Measurements from ENCODE around the gene PTTG1IP. TPM values are rescaled to one million over a fixed set of nuclear protein-coding genes. Genes with fewer than 3 reads are reported as not detected.

PTTG1IP gene
- total RNA-seq, 4 donors from 2014 or later: 175 to 328 (median 234) TPM

DNA sequence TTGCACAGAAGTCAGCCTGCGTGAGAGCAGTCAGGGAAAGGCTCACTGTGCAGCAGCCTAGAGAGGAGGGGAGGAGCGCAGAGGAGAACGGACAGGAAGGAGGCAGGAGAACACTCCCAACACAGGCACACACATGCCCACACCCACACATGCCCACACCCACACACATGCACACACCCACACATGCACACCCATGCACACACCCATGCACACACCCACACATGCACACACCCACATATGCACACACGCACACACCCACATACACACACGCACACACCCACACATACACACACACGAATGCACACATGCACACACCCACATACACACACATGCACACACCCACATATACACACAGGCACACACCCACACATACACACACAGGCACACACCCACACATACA lies 62.7 kb downstream of the PTTG1IP start:
- H3K4me1 ChIP-seq: peaks cover 0 to 27% (median 4%) of the 10 kb centered on the region in 4 donors
- no peak for TF ChIP-seq EP300 (IDR thresholded peaks at IDR 0.05)
- TF ChIP-seq, protein P1, sequence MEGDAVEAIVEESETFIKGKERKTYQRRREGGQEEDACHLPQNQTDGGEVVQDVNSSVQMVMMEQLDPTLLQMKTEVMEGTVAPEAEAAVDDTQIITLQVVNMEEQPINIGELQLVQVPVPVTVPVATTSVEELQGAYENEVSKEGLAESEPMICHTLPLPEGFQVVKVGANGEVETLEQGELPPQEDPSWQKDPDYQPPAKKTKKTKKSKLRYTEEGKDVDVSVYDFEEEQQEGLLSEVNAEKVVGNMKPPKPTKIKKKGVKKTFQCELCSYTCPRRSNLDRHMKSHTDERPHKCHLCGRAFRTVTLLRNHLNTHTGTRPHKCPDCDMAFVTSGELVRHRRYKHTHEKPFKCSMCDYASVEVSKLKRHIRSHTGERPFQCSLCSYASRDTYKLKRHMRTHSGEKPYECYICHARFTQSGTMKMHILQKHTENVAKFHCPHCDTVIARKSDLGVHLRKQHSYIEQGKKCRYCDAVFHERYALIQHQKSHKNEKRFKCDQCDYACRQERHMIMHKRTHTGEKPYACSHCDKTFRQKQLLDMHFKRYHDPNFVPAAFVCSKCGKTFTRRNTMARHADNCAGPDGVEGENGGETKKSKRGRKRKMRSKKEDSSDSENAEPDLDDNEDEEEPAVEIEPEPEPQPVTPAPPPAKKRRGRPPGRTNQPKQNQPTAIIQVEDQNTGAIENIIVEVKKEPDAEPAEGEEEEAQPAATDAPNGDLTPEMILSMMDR (IDR thresholded peaks at IDR 0.05): no peak
- no peak overlapping the region for H3K4me3 ChIP-seq
- WGBS, 2 donors: 82 to 86% methylated on average over 5 to 6 of the region's 6 CpGs
- H3K27me3 ChIP-seq: no peaks in the 10 kb centered on the region
- no peak overlapping the region for H3K27ac ChIP-seq
- DNase-seq (ENCODE audit: low spot score in 2 of 2): no peak
- H3K9me3 ChIP-seq: no peaks in the 10 kb centered on the region
- H3K36me3 ChIP-seq: peaks cover 0 to 80% (median 7%) of the 10 kb centered on the region in 3 donors

DNA sequence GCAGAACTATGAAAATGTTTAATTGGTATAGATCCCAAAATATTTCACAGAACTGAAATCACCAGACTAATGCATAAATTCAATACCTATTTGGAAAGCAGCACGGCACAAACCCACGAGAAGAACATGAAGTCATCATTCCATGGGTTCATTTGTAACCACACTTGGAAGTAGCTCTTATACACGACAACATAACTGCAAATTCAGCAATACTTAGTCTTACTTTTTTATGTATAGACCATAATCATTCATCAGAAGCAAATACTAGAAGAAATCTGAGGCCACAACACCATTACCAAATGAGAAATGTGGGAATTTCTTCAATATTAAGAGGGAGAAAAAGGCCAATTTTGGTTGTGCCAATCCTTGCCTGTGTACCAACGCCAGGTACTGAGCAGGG lies 67.6 kb downstream of the PTTG1IP start:
- no peak for DNase-seq (ENCODE audit: low spot score in 2 of 2)
- TF ChIP-seq EP300 (IDR thresholded peaks at IDR 0.05) (no peak), POLR2A (IDR thresholded peaks at IDR 0.05) (no peak)
- TF ChIP-seq, protein P1 (IDR thresholded peaks at IDR 0.05): no peak
- WGBS, 2 donors: 80 to 90% methylated on average over 4 of the region's 4 CpGs
- peaks cover 0 to 75% (median 7%) of the 10 kb centered on the region in 3 donors for H3K36me3 ChIP-seq
- H3K4me3 ChIP-seq: no peak overlapping the region
- H3K27me3 ChIP-seq: no peaks in the 10 kb centered on the region
- H3K4me1 ChIP-seq: peaks cover under 1 to 17% (median 9%) of the 10 kb centered on the region in 4 donors
- H3K27ac ChIP-seq: no peak overlapping the region
- H3K9me3 ChIP-seq: no peaks in the 10 kb centered on the region

DNA sequence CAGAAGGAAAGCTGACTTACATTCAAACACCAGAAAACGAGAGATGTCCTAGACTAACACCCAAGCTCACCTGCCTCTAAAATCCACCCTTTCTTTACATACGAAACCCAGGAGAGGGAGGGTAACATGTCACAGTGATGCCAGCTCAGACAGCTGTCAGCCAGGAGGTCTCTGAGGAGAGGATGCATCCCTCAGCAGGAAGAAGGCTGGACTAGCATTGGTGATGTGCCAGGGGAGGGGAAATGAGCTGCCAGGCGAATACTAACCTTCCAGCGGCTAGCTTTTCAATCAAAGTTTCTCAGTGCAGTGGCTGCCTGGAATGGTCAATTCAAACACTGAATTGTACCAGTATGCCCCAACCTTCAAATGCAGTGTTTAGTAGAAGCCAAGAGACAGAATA lies 68.3 kb downstream of the PTTG1IP start:
- 72 to 83% methylated on average over 4 of the region's 4 CpGs for WGBS, 2 donors
- Histone ChIP-seq H3K27me3 (no peaks in the 10 kb centered on the region), H3K4me1 (peaks cover 4 to 24% (median 16%) of the 10 kb centered on the region in 4 donors), H3K36me3 (peaks cover 0 to 69% (median 7%) of the 10 kb centered on the region in 3 donors), H3K4me3 (no peak overlapping the region), H3K27ac (no peak overlapping the region), H3K9me3 (no peaks in the 10 kb centered on the region)
- DNase-seq (ENCODE audit: low spot score in 2 of 2): no peak
- TF ChIP-seq, protein P1 (IDR thresholded peaks at IDR 0.05): no peak
- TF ChIP-seq POLR2A (IDR thresholded peaks at IDR 0.05): no peak
- TF ChIP-seq EP300 (IDR thresholded peaks at IDR 0.05): no peak

DNA sequence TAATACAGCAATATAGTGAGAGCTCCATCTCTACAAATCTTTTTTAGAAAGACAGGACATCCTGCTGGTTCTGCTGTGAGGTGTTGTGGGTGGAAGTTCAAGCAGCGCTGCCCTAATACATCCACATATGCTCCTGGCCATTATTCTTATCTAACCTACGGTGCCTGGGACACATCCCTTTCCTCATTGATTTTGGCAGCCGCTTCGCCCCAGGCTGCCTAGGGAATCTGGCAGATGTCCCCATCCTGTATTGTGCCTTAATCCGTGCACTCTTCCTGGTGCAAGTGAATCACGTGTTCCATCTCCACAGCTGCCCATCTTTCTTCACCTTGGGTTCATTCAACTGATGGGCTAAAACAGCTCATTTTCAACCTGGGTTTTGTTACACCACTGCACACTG lies 68.7 kb downstream of the PTTG1IP start:
- Histone ChIP-seq H3K9me3 (no peaks in the 10 kb centered on the region), H3K4me1 (peaks cover 4 to 28% (median 20%) of the 10 kb centered on the region in 4 donors), H3K27ac (no peak overlapping the region), H3K36me3 (peaks cover 0 to 64% (median 7%) of the 10 kb centered on the region in 3 donors), H3K4me3 (no peak overlapping the region), H3K27me3 (no peaks in the 10 kb centered on the region)
- no peak for DNase-seq (ENCODE audit: low spot score in 2 of 2)
- 83 to 92% methylated on average over 6 of the region's 6 CpGs for WGBS, 2 donors
- TF ChIP-seq, protein P1 (IDR thresholded peaks at IDR 0.05): no peak
- peak in 1 of 2 donors; percentile 11 for TF ChIP-seq EP300 (IDR thresholded peaks at IDR 0.05)
- no peak for TF ChIP-seq POLR2A (IDR thresholded peaks at IDR 0.05)

DNA sequence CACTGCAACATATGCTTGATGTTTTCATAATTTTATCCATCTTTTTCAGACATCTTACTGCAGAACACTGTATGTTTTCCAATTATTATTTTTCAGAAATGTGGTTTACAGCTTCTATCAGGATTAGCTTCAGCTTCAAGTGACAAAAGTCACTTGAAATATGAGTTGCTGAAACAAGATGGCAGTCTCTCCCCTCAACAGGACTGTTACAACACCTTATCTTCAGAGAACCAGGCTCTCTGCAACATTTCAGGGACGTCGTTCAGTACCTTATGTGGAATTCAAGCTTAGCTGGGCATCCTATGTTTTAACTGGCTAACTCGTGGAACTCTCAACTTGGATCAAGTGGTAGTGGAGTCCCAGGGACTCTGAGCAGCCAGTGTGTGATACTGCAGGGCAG lies 69.8 kb downstream of the PTTG1IP start:
- H3K4me3 ChIP-seq: no peak overlapping the region

More for the DNA sequence above, 69.8 kb downstream of the PTTG1IP start:
- Histone ChIP-seq H3K27ac (no peak overlapping the region), H3K36me3 (peaks cover 0 to 60% (median 7%) of the 10 kb centered on the region in 3 donors), H3K27me3 (no peaks in the 10 kb centered on the region), H3K9me3 (no peaks in the 10 kb centered on the region), H3K4me1 (peaks cover 4 to 40% (median 23%) of the 10 kb centered on the region in 4 donors)
- 52 to 60% methylated on average over 3 of the region's 3 CpGs for WGBS, 2 donors
- no peak for DNase-seq (ENCODE audit: low spot score in 2 of 2)
- TF ChIP-seq, protein P1 (IDR thresholded peaks at IDR 0.05): no peak
- TF ChIP-seq POLR2A (IDR thresholded peaks at IDR 0.05) (no peak), EP300 (IDR thresholded peaks at IDR 0.05) (no peak)

Data from tibial nerve (tissue), 4 donors.